Ovary (tissue), 9 donors: Measurements from ENCODE around the gene SCGB1D4. TPM values are rescaled to one million over a fixed set of nuclear protein-coding genes. Genes with fewer than 3 reads are reported as not detected.

Experiments used
- DNase-seq, 5 donors: peaks; one replicate each; pipeline ENCODE4 v3.0.0-alpha.2; 2019 to 2020
- H3K27ac ChIP-seq, 2 donors: fragments of 200-600 bp; one replicate each; pipeline versions ENCODE4 v1.5.1 to v1.8.0; 2019 to 2022
- H3K27me3 ChIP-seq: fragments of 200-600 bp; one replicate; pipeline ENCODE4 v1.8.0; 2022
- H3K36me3 ChIP-seq: fragments of 200-600 bp; sonication (generic); one replicate; pipeline ENCODE4 v1.5.1; 2019
- H3K4me1 ChIP-seq: one replicate; pipeline ENCODE4 v1.8.1; 2013; ENCODE audit warnings: mild to moderate bottlenecking, moderate library complexity; ENCODE audit not compliant: insufficient read depth
- H3K4me3 ChIP-seq: fragments of 200-600 bp; sonication (generic); one replicate; pipeline ENCODE4 v1.5.1; 2017
- H3K9me3 ChIP-seq, 2 donors: fragments of 200-600 bp in 1 of 2; sonication (generic) in 1 of 2; one replicate each; pipeline versions ENCODE4 v1.5.1 to v1.8.1; 2013 to 2019; ENCODE audit warnings: mild to moderate bottlenecking in 1 of 2, moderate library complexity in 1 of 2
- CTCF ChIP-seq, 3 donors: fragments of 450-650 bp in 2 of 3; fragments of 200-600 bp in 1 of 3; IDR thresholded peaks; one replicate each; pipeline versions ENCODE4 v1.5.1 to v1.8.0; 2016 to 2022; ENCODE audit warnings: antibody characterized with exemption in 3 of 3, mild to moderate bottlenecking in 1 of 3
- EP300 ChIP-seq: sonication (generic); formaldehyde crosslinking; IDR thresholded peaks from one replicate; pipeline ENCODE4 v1.6.1; 2017; ENCODE audit warnings: antibody characterized with exemption
- POLR2A ChIP-seq: fragments of 450-650 bp; IDR thresholded peaks from one replicate; pipeline ENCODE4 v1.6.1; 2017; ENCODE audit warnings: antibody characterized with exemption, mild to moderate bottlenecking, moderate library complexity
- WGBS, 3 donors: extraction: QIAGEN DNeasy Blood & Tissue Kit in 1 of 3; methylation state at CpG; one replicate each; pipeline versions ENCODE4 v1.1.5 to v1.1.7; 2013 to 2017; 5-methylcytosine and 5-hydroxymethylcytosine counted together
- intact Hi-C, 4 donors: fragments of 100-400 bp; cut with DNase I; formaldehyde crosslinking; loops; one replicate each; pipeline versions ENCODE4 v1.11.0 to v1.15.1; 2022 to 2023
- polyA plus RNA-seq, 2 donors: library from polyadenylated mRNA; stranded (reverse); fragments of 200-250 nt in 1 of 2; fragments of 350-450 nt in 1 of 2; fragmentation: Illumina TruSeq in 1 of 2; extraction: RNeasy Lipid Tissue Mini Kit (QIAGEN cat#74804) in 1 of 2; gene quantifications; one replicate each; pipeline ENCODE4 v1.2.3, GENCODE V29; 2013 to 2014
- total RNA-seq, 7 donors: library from RNA; depleted of rRNA in 2 of 7; stranded (reverse); fragments of >200 nt in 2 of 7; fragmentation: NEBNext Ultra II Directional in 3 of 7; extraction: Animal tissue kit (Norgen Biotek cat#: 25700) in 3 of 7; gene quantifications; one replicate each; pipeline versions ENCODE4 v1.1.0 to v1.2.4, GENCODE V29; 2016 to 2023
- donor health status: DM: no; HTN: no; CAD: no; lungs with moderate emphysema.
- donor health status: DM: no; HTN: no; CAD: no.
- donor health status: Bipolar disorder and iron deficiency.
- donor health status: DM: yes; HTN: yes; CAD: no.
- donor health status: DM: no; HTN: no; CAD: no.
- donor health status: DM: yes; HTN: yes; CAD: no.

SCGB1D4 gene
- total and polyA plus RNA-seq, 9 donors: 1.1 to 25.3 (median 8.5) TPM; not detected in 6

- Histone ChIP-seq H3K36me3 (no peaks in the 10 kb centered on the region), H3K27ac (no peak overlapping the region), H3K4me3 (no peak overlapping the region), H3K4me1 (no peaks in the 10 kb centered on the region), H3K9me3 (peaks cover 0 to 9% of the 10 kb centered on the region in 2 donors), H3K27me3 (no peaks in the 10 kb centered on the region)
- no peak for DNase-seq
- TF ChIP-seq EP300 (no peak), CTCF (IDR thresholded peaks at IDR 0.05) (no peak), POLR2A (no peak)
- intact Hi-C loops: no loop called here
- 46 to 59% (median 56%) methylated on average over 4 of the region's 4 CpGs for whole genome bisulfite sequencing, 3 donors
These were observed 47.2 kb downstream of the SCGB1D4 start for GRCh38 chr11:62251698-62252097.

Other genes starting within 250 kb of the SCGB1D4 start
- 10 to 100 TPM in 6 of 7 donors, 1 to 10 TPM in 1; 7.6 to 20.0 (median 16.5) TPM for gene INCENP, start 175.1 kb downstream of the SCGB1D4 start, total RNA-seq
- 10 to 100 TPM in 1 of 2 donors, 1 to 10 TPM in 1; 6.6 to 11.7 TPM for gene INCENP, start 175.1 kb downstream of the SCGB1D4 start, polyA plus RNA-seq
- gene SCGB1D1, start 108.9 kb downstream of the SCGB1D4 start, total RNA-seq: not detected
- not detected for gene SCGB1D1, start 108.9 kb downstream of the SCGB1D4 start, polyA plus RNA-seq
- gene SCGB2A1, start 90.4 kb downstream of the SCGB1D4 start, total RNA-seq: 100 to 1,000 TPM in 1 of 7 donors, 10 to 100 TPM in 2, 1 to 10 TPM in 2, not detected in 2; 3.4 to 112 (median 14.4) TPM
- under 1 TPM in 1 of 2 donors, not detected in 1; 0.68 TPM for gene SCGB2A1, start 90.4 kb downstream of the SCGB1D4 start, polyA plus RNA-seq
- 10 to 100 TPM in 2 of 7 donors, 1 to 10 TPM in 2, not detected in 3; 2.5 to 69.2 (median 7.5) TPM for gene SCGB1D2, start 56.8 kb downstream of the SCGB1D4 start, total RNA-seq
- gene SCGB1D2, start 56.8 kb downstream of the SCGB1D4 start, polyA plus RNA-seq: under 1 TPM in 1 of 2 donors, not detected in 1; 0.53 TPM
- gene SCGB2A2, start 28.9 kb downstream of the SCGB1D4 start, total RNA-seq: not detected
- not detected for gene SCGB2A2, start 28.9 kb downstream of the SCGB1D4 start, polyA plus RNA-seq
- gene ASRGL1, start 38.4 kb upstream of the SCGB1D4 start, total RNA-seq: 100 to 1,000 TPM in 1 of 7 donors, 10 to 100 TPM in 3, 1 to 10 TPM in 3; 1.6 to 143 (median 12.3) TPM
- 1 to 10 TPM; 2.9 to 3.7 TPM for gene ASRGL1, start 38.4 kb upstream of the SCGB1D4 start, polyA plus RNA-seq
- gene SCGB1A1, start 120.0 kb upstream of the SCGB1D4 start, total RNA-seq: 10 to 100 TPM in 1 of 7 donors, 1 to 10 TPM in 1, not detected in 5; 1.8 to 11.6 TPM
- not detected for gene SCGB1A1, start 120.0 kb upstream of the SCGB1D4 start, polyA plus RNA-seq
- 100 to 1,000 TPM; 353 to 699 (median 607) TPM for gene AHNAK, start 247.7 kb upstream of the SCGB1D4 start, total RNA-seq
- 100 to 1,000 TPM; 114 to 376 TPM for gene AHNAK, start 247.7 kb upstream of the SCGB1D4 start, polyA plus RNA-seq